HG02943 (cell line): ENCODE measurements around the gene PCNT.
"Not testable (repeated sequence)": the region's sequence is repeated elsewhere in the genome, so short reads cannot be mapped to it uniquely, and the experiment has no call there.

Source experiments
- ATAC-seq: cut with Tn5 transposase; IDR thresholded peaks from one replicate; pipeline ENCODE4 v1.9.1; 2021; ENCODE audit warnings: mild to moderate bottlenecking, low read depth, moderate library complexity; ENCODE audit not compliant: unreplicated experiment

Gene PCNT

GRCh38 chr21:46355161-46356004 lies 31.4 kb downstream of the PCNT start:
- ATAC-seq, result no peak

DNA sequence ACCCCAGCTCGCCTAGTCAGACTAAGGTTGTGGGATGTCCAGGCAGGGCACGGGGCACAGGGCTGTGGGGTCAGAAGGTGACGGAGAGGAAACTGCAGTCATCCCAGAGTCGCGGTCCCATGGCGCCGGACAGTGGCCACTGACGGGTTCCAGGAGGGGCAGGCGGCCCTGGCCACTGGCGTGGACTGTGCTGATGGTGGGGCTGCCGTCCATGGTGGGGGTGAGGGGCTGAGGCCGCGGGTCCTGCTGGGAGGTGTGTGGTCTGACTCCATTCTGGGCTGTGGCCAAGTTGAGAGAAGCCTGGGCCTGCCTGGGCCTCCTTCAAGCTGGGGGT lies 32.0 kb downstream of the PCNT start:
- ATAC-seq, result no peak

- no peak for ATAC-seq
Measured at GRCh38 chr21:46356494-46357334, 32.8 kb downstream of the PCNT start.

- ATAC-seq, result no peak
Measured at GRCh38 chr21:46357335-46357604, 33.3 kb downstream of the PCNT start.

GRCh38 chr21:46357684-46358425 lies 33.9 kb downstream of the PCNT start:
- no peak for ATAC-seq

DNA sequence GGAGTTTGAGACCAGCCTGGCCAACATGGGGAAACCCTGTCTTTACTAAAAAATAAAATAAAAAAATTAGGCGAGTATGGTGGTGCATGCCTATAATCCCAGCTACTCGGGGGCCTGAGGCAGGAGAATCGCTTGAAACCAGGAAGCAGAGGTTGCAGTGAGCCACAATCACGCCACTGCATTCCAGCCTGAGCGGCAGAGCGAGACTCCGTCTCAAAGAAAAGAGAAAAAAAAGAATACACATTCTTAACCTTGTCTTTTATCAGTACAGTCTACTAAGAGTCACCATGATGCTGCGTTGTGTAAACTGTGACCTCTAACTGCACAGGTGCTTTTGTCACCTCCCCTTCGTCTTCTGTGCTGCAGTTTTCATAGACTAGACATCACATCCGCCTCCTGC lies 37.2 kb downstream of the PCNT start:
- no peak for ATAC-seq

GRCh38 chr21:46361935-46362334 lies 38.0 kb downstream of the PCNT start:
- no peak for ATAC-seq

GRCh38 chr21:46362946-46363345 lies 39.0 kb downstream of the PCNT start:
- ATAC-seq, result no peak

GRCh38 chr21:46363698-46364097 lies 39.7 kb downstream of the PCNT start:
- ATAC-seq, result no peak

GRCh38 chr21:46366091-46366490 lies 42.1 kb downstream of the PCNT start:
- no peak for ATAC-seq

- no peak for ATAC-seq
Measured at GRCh38 chr21:46366561-46366960, 42.6 kb downstream of the PCNT start.

DNA sequence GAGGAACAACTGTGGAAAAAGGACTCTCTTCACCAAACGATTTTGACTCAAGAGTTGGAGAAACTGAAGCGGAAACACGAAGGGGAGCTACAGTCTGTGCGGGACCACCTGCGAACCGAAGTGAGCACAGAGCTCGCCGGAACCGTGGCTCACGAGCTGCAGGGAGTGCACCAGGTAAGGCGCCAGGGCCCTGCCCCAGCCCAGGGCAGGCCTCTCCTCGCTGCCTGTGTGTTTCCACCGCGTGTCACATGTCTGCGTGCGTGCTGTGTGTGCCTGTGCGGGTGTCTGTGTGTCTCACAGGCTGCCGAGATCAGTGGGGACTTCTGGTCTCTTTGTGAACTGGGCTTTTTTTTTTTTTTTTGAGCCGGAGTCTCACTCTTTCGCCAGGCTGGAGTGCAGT lies 43.0 kb downstream of the PCNT start:
- ATAC-seq, result no peak

- no peak for ATAC-seq
Measured at GRCh38 chr21:46368533-46369285, 44.8 kb downstream of the PCNT start.

DNA sequence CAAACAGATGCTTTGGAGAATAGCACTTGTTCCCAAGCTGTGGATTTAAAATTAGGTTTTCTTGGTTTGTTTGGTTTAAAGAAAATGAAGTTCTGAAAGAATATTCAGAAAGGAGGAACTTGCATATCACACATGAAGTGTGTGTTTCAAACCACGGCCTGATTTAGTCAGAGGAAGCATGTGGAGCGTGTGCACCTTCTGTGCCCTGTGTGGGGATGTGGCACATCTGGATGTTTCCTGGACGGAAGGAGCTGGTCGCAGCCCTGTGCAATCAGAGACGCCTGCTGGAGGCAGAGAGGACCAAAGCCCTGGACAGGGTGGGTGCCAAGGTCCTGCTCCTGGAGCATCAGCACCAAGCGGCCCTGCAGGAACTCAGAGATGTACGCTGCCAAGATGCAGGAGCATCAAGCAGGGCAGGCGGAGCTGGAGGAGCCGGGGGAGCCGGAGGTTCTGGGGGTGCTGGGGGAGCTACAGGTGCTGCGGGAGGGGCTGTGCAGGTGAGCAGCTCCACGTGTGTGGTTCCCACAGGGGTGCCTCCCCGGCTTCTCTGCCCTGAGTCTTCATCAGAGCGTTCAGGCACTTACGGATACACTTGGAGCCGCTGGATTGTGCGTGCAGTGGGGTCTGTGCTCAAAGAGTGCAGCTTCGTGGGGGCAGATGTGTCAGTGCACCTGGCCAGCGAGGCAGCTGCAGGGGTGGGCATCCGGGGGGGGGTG lies 45.7 kb downstream of the PCNT start:
- no peak for ATAC-seq

GRCh38 chr21:46371204-46372013 lies 47.5 kb downstream of the PCNT start:
- no peak for ATAC-seq

DNA sequence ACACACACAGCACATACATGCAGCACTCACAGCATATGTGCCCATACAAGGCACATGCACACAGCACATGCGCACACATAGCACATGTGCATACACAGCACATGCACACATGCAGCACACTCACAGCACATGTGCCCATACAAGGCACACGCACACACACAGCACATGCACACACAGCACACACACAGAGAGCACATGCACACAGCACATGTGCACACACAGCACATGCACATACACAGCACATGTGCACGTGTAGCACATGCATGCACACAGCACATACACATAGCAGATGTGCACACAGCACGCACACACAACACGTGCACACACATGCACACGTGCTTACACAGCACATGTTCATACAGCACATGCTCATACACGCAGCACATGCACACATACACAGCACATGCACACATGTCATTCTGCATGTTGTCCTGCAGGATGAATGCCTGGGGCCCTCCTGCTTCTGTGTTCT lies 48.1 kb downstream of the PCNT start:
- no peak for ATAC-seq

DNA sequence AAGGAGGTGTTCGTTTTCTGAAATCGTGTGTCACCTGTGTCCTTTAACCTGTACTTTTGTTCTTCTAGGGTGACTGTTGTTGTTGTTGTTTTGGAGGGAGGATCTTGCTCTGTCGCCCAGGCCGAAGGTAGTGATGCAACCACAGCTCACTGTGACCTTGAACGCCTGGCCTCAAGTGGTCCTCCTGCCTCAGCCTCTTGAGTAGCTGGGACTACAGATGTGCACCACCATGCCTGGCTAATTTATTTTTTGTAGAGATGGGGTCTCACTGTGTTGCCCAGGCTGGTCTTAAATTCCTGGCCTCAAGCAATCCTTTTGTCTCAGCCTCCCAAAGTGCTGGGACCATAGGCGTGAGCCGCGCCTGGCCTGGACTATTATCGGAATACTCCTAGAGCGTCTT lies 49.0 kb downstream of the PCNT start:
- ATAC-seq, result not testable (repeated sequence)

DNA sequence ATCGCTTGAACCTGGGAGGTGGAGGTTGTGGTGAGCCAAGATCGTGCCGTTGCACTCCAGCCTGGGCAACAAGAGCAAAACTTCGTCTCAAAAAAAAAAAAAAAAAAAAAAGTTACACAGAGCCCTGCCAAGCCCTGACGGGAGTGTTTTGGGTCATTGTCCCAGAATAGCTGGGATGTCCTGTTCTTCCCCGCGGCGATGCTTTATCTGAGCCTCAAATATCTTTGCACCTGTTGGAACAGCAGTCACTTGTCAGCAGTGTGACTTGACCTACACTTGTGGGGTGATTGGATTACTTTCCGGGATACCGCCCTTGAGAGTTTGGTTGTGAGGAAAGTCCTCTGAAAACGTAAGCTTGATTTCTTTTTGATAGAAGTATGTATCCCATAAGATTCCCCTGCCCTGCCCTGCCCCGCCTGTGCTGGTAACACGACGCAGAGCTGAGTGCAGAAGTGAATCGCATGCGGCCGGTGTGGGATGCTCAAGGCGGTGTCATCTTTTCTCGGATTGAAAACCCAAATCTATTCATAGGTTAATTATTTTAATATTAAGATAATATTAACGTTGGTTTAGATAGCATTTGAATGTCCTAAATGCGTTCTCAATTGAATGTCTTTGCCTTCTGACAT lies 50.9 kb downstream of the PCNT start:
- ATAC-seq, result no peak
